ENCODE measurements around the gene KLHL22.

DNA sequence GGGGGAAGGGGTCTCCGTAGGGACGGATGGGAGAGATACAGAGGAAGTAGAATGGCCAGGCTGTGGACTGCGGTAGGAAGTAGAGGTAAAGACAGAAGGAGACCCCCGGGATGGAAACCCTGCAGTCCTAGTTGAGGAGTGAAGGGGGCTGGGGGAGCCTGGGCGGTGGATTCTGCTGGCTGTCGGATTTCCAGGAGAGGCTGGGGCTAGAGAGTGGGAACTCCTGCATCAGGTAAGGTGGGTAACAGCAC, 57.2 kb downstream of the KLHL22 start:
- TF ChIP-seq POLR2A (IDR thresholded peaks at IDR 0.05; ENCODE audit: low read depth, low read length) (no peak), TAF1 (IDR thresholded peaks at IDR 0.05; ENCODE audit: borderline replicate concordance, low read depth, low read length) (no peak)

Data from GM12892 (cell line).